CD4-positive, alpha-beta T cell treated with Interleukin-10 for 1 hour (primary cell): ENCODE results near the gene TTI1.
"Not testable (repeated sequence)": the region's sequence is repeated elsewhere in the genome, so short reads cannot be mapped to it uniquely, and the experiment has no call there.

ENCODE experiments used
- DNase-seq: peaks from one replicate; pipeline ENCODE4 v3.0.0-alpha.2; 2020

The TTI1 gene

GRCh38 chr20:37986873-37987601 lies 46.2 kb downstream of the TTI1 start:
- no peak for DNase-seq

GRCh38 chr20:37986044-37986858 lies 47.0 kb downstream of the TTI1 start:
- DNase-seq: no peak

GRCh38 chr20:37984018-37984785 lies 49.1 kb downstream of the TTI1 start:
- no peak for DNase-seq

- no peak for DNase-seq
Observed at GRCh38 chr20:37983286-37983685, 50.0 kb downstream of the TTI1 start.

- DNase-seq: no peak
Observed at GRCh38 chr20:37981568-37981967, 51.7 kb downstream of the TTI1 start.

GRCh38 chr20:37980876-37981275 lies 52.4 kb downstream of the TTI1 start:
- DNase-seq: no peak

GRCh38 chr20:37980383-37980782 lies 52.9 kb downstream of the TTI1 start:
- no peak for DNase-seq

- no peak for DNase-seq
Observed at GRCh38 chr20:37979021-37979985, 54.0 kb downstream of the TTI1 start.

GRCh38 chr20:37977786-37978185 lies 55.5 kb downstream of the TTI1 start:
- DNase-seq: no peak

GRCh38 chr20:37977338-37977737 lies 55.9 kb downstream of the TTI1 start:
- DNase-seq: no peak

GRCh38 chr20:37976887-37977286 lies 56.4 kb downstream of the TTI1 start:
- DNase-seq: no peak

- no peak for DNase-seq
Observed at GRCh38 chr20:37973059-37973910, 60.0 kb downstream of the TTI1 start.

GRCh38 chr20:37972256-37973058 lies 60.8 kb downstream of the TTI1 start:
- no peak for DNase-seq

GRCh38 chr20:37971561-37972127 lies 61.6 kb downstream of the TTI1 start:
- DNase-seq: no peak

- DNase-seq: no peak
Observed at GRCh38 chr20:37970856-37971245, 62.4 kb downstream of the TTI1 start.

- DNase-seq: no peak
Observed at GRCh38 chr20:37969949-37970855, 63.1 kb downstream of the TTI1 start.

- DNase-seq: no peak
Observed at GRCh38 chr20:37968841-37969401, 64.3 kb downstream of the TTI1 start.

- not testable (repeated sequence) for DNase-seq
Observed at GRCh38 chr20:37963483-37963882, 69.8 kb downstream of the TTI1 start.

GRCh38 chr20:37961066-37961465 lies 72.2 kb downstream of the TTI1 start:
- DNase-seq: no peak
